Kidney (tissue), 14 donors: Measurements from ENCODE around the gene CBLIF. TPM values are rescaled to one million over a fixed set of nuclear protein-coding genes. Genes with fewer than 3 reads are reported as not detected.

Source experiments
- DNase-seq, 5 donors: peaks; one replicate each; pipeline ENCODE4 v3.0.0-alpha.2; 2013 to 2020
- FAIRE-seq: peaks from 2 replicates; lab custom pipeline; 2012; peaks lifted over from hg19 to GRCh38; lab: Jason Lieb, UNC
- H3K27ac ChIP-seq, 2 donors: one replicate each; pipeline ENCODE4 v1.7.0; 2013; ENCODE audit warnings: low read depth in 2 of 2, low read length in 2 of 2, inconsistent platforms in 1 of 2
- H3K27me3 ChIP-seq: one replicate; pipeline ENCODE4 v1.7.1; 2013; ENCODE audit warnings: low read length, inconsistent platforms; ENCODE audit not compliant: control insufficient read depth, insufficient read depth
- H3K36me3 ChIP-seq, 3 donors: one replicate each; pipeline versions ENCODE4 v1.7.0 to v1.7.1; 2013; ENCODE audit warnings: low read length in 3 of 3, control low read depth in 1 of 3, inconsistent platforms in 1 of 3; ENCODE audit not compliant: insufficient read depth in 3 of 3, control insufficient read depth in 2 of 3
- H3K4me1 ChIP-seq, 3 donors: one replicate each; pipeline versions ENCODE4 v1.7.0 to v1.7.1; 2013; ENCODE audit warnings: low read length in 3 of 3, inconsistent platforms in 1 of 3, low read depth in 1 of 3; ENCODE audit not compliant: control insufficient read depth in 2 of 3, insufficient read depth in 2 of 3
- H3K4me3 ChIP-seq, 3 donors: one replicate each; pipeline versions ENCODE4 v1.7.0 to v1.8.1; 2013; ENCODE audit warnings: low read length in 3 of 3, control low read depth in 1 of 3, inconsistent platforms in 1 of 3
- H3K9ac ChIP-seq, 3 donors: one replicate each; pipeline versions ENCODE4 v1.7.0 to v1.7.1; 2013; ENCODE audit warnings: low read length in 3 of 3, control low read depth in 1 of 3, inconsistent platforms in 1 of 3
- H3K9me3 ChIP-seq, 3 donors: one replicate each; pipeline versions ENCODE4 v1.7.0 to v1.7.1; 2013; ENCODE audit warnings: low read length in 3 of 3, control low read depth in 1 of 3, inconsistent platforms in 1 of 3; ENCODE audit not compliant: control insufficient read depth in 2 of 3, insufficient read depth in 1 of 3
- intact Hi-C: fragments of 100-400 bp; cut with DNase I; formaldehyde crosslinking; loops from one replicate; pipeline ENCODE4 v1.11.1; 2022
- polyA plus RNA-seq: library from polyadenylated mRNA; stranded (reverse); fragments of 350-450 nt; fragmentation: Illumina TruSeq; extraction: RNeasy Lipid Tissue Mini Kit (QIAGEN cat#74804); gene quantifications from one replicate; pipeline ENCODE4 v1.2.3, GENCODE V29; 2014; ENCODE audit warnings: low read depth, low replicate concordance; ENCODE audit not compliant: insufficient read depth
- total RNA-seq: library from RNA; stranded (reverse); fragmentation: NEBNext Ultra II Directional; extraction: Animal tissue kit (Norgen Biotek cat#: 25700); gene quantifications from one replicate; pipeline ENCODE4 v1.2.1, GENCODE V29; 2021
- TF ChIP-seq, protein P1 (sequence below): IDR thresholded peaks from 3 replicates; pipeline ENCODE4 v1.5.1; 2012; ENCODE audit warnings: mild to moderate bottlenecking, moderate library complexity, borderline replicate concordance; ENCODE audit not compliant: insufficient read depth; ENCODE audit errors: extremely low read depth
- donor health status: control.
- donor health status: control.
- donor health status: control.
- donor health status: control.
- donor health status: control.
- donor health status: DM: yes; HTN: yes; CAD: no.
- donor health status: Normal renal cell carcinoma (clear cell type).

Gene CBLIF
- total and polyA plus RNA-seq, 2 donors from 2014 or later, result not detected

- H3K9ac ChIP-seq, result no peak overlapping the region
- no peaks in the 10 kb centered on the region for H3K4me1 ChIP-seq
- no peaks in the 10 kb centered on the region for H3K9me3 ChIP-seq
- FAIRE-seq, result no peak
- no peaks in the 10 kb centered on the region for H3K36me3 ChIP-seq
- intact Hi-C loops, result no loop called here
- no peak overlapping the region for H3K27ac ChIP-seq
- no peak overlapping the region for H3K4me3 ChIP-seq
- no peak for DNase-seq
- H3K27me3 ChIP-seq, result no peaks in the 10 kb centered on the region
- TF ChIP-seq, protein P1, sequence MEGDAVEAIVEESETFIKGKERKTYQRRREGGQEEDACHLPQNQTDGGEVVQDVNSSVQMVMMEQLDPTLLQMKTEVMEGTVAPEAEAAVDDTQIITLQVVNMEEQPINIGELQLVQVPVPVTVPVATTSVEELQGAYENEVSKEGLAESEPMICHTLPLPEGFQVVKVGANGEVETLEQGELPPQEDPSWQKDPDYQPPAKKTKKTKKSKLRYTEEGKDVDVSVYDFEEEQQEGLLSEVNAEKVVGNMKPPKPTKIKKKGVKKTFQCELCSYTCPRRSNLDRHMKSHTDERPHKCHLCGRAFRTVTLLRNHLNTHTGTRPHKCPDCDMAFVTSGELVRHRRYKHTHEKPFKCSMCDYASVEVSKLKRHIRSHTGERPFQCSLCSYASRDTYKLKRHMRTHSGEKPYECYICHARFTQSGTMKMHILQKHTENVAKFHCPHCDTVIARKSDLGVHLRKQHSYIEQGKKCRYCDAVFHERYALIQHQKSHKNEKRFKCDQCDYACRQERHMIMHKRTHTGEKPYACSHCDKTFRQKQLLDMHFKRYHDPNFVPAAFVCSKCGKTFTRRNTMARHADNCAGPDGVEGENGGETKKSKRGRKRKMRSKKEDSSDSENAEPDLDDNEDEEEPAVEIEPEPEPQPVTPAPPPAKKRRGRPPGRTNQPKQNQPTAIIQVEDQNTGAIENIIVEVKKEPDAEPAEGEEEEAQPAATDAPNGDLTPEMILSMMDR, result no peak
Measured at GRCh38 chr11:59877325-59877724, 32.0 kb upstream of the CBLIF start.

DNA sequence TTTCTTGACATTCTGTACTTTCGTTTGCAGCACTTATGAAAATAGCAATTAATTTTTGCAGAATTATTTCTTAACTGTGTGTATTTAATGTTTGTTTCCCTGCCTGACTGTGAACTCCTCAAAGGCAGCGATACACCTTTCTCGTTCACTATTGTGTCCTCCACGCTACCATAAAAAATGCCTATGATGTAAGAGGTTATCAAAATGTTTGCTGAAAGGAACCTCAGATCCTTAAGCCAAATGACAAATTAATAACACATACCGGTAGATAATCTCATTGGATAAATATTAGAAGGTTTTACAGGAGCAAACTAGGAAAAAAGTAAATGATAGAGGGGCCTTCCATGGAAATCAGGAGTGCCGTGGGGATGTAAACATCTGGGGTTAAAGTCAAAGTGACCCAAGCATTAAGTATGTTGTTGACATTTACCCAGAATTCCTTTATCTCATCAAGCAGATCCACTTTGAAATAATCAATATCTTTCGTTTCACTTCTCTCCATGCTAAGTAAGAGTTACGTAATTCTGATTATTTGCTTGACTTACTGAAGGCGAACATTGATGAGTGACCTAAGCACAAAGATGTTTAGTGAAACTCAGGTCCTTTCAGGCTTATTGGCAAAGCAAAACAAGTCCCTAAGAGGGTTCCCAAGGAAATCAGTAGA, 30.7 kb upstream of the CBLIF start:
- Histone ChIP-seq H3K4me3 (no peak overlapping the region), H3K9ac (no peak overlapping the region), H3K27ac (no peak overlapping the region), H3K27me3 (no peaks in the 10 kb centered on the region), H3K36me3 (no peaks in the 10 kb centered on the region), H3K4me1 (no peaks in the 10 kb centered on the region), H3K9me3 (no peaks in the 10 kb centered on the region)
- TF ChIP-seq, protein P1, result no peak
- no peak for DNase-seq
- no peak for FAIRE-seq
- intact Hi-C loops, result no loop called here

DNA sequence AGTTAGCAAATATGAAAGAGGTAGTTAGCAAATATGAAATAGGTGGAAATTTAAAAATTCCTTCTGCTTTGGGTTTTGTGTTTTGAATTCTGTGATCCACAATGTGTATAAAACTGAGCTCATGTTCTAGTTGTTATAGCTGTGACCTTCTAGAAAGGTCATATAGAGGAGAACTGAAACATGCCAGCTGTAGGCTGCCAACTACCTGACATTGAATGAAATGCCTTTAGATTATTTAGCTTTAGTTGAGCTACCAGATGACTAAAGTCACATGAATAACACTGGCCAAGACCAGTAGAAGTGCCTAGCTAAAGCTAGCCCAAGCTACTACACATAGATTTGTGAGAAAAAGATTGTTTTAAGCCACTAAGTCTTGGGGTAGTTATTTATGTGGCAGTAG, 26.8 kb upstream of the CBLIF start:
- TF ChIP-seq, protein P1, result no peak
- H3K27me3 ChIP-seq, result no peaks in the 10 kb centered on the region
- DNase-seq, result no peak
- H3K27ac ChIP-seq, result no peak overlapping the region
- no peaks in the 10 kb centered on the region for H3K4me1 ChIP-seq
- FAIRE-seq, result no peak
- H3K9ac ChIP-seq, result no peak overlapping the region
- H3K4me3 ChIP-seq, result no peak overlapping the region
- no peaks in the 10 kb centered on the region for H3K36me3 ChIP-seq
- intact Hi-C loops, result no loop called here
- H3K9me3 ChIP-seq, result no peaks in the 10 kb centered on the region

- Histone ChIP-seq H3K9ac (no peak overlapping the region), H3K27ac (no peak overlapping the region), H3K36me3 (no peaks in the 10 kb centered on the region), H3K4me3 (no peak overlapping the region), H3K4me1 (no peaks in the 10 kb centered on the region), H3K27me3 (no peaks in the 10 kb centered on the region), H3K9me3 (no peaks in the 10 kb centered on the region)
- DNase-seq (no peak), FAIRE-seq (no peak)
- TF ChIP-seq, protein P1, result no peak
- intact Hi-C loops, result no loop called here
Measured at GRCh38 chr11:59867946-59868345, 22.6 kb upstream of the CBLIF start.
